ENCODE results near the gene RAB40C. TPM values are rescaled to one million over a fixed set of nuclear protein-coding genes. Genes with fewer than 3 reads are reported as not detected.

Gene RAB40C
- total RNA-seq, 1 experiment from 2014 or later, result 22.5 TPM

- Mint-ChIP-seq H3K36me3 (no peaks in the 10 kb centered on the region), H3K4me1 (peaks cover 19% of the 10 kb centered on the region), H3K27ac (no peak overlapping the region), H3K4me3 (peak overlapping the region; percentile 60), H3K27me3 (ENCODE audit: low read depth) (peaks cover 4% of the 10 kb centered on the region; the same call in 1 of the 2 replicates), H3K9me3 (no peaks in the 10 kb centered on the region)
- ChIA-PET CTCF (interaction anchor here (1.0 to 4.0 kb wide), 7 partner anchors 12 to 108 kb away, joined by 3 to 37 read pairs (median 7); partner anchors contain the start of genes CAPN15 and WDR90), POLR2A (interaction anchor here (0.6 to 1.5 kb wide), 3 partner anchors 12 to 56 kb away, joined by 3 to 7 read pairs (median 3); partner anchors contain the start of gene WDR90)
- no peak for DNase-seq (ENCODE audit: low spot score)
- no peak for ATAC-seq
- TF ChIP-seq NFYB (CRISPR knock-in tag; conservative IDR thresholded peaks at IDR 0.05; ENCODE audit: low read depth) (no peak), RELA (CRISPR knock-in tag; IDR thresholded peaks at IDR 0.05; ENCODE audit: borderline replicate concordance) (peak; percentile 90; the same call in 1 of the 2 replicates), TEAD4 (CRISPR knock-in tag; IDR thresholded peaks at IDR 0.05) (no peak), ATF2 (CRISPR knock-in tag; IDR thresholded peaks at IDR 0.05; ENCODE audit: borderline replicate concordance, low read depth) (0 out of 2 replicates have a peak, but pooled peaks have one; percentile 35), TP53 (CRISPR knock-in tag; IDR thresholded peaks at IDR 0.05) (no peak), E2F1 (CRISPR knock-in tag; IDR thresholded peaks at IDR 0.05) (0 out of 2 replicates have a peak, but pooled peaks have one; percentile 74), PRDM15 (CRISPR knock-in tag; IDR thresholded peaks at IDR 0.05) (0 out of 2 replicates have a peak, but pooled peaks have one; percentile 13), ZNF138 (CRISPR knock-in tag; conservative IDR thresholded peaks at IDR 0.05) (no peak), USF2 (CRISPR knock-in tag; IDR thresholded peaks at IDR 0.05) (no peak), E2F4 (CRISPR knock-in tag; IDR thresholded peaks at IDR 0.05; ENCODE audit: borderline replicate concordance, low read depth) (no peak), ELF4 (CRISPR knock-in tag; IDR thresholded peaks at IDR 0.05; ENCODE audit: low read depth) (peak; percentile 37; the same call in 1 of the 2 replicates), ZNF232 (CRISPR knock-in tag; IDR thresholded peaks at IDR 0.05) (0 out of 2 replicates have a peak, but pooled peaks have one; percentile 23), CDX4 (CRISPR knock-in tag; IDR thresholded peaks at IDR 0.05; ENCODE audit: borderline replicate concordance) (no peak), CREB1 (CRISPR knock-in tag; IDR thresholded peaks at IDR 0.05) (no peak), NR3C1 (CRISPR knock-in tag; conservative IDR thresholded peaks at IDR 0.05; ENCODE audit: low read depth) (no peak), KAT7 (CRISPR knock-in tag; IDR thresholded peaks at IDR 0.05; ENCODE audit: borderline replicate concordance) (peak; percentile 82), JUN (CRISPR knock-in tag; IDR thresholded peaks at IDR 0.05) (no peak; the same call in 1 of the 2 replicates), ESRRA (CRISPR knock-in tag; IDR thresholded peaks at IDR 0.05; ENCODE audit: borderline replicate concordance) (0 out of 2 replicates have a peak, but pooled peaks have one; percentile 27), USF1 (CRISPR knock-in tag; IDR thresholded peaks at IDR 0.05) (no peak; the same call in 1 of the 2 replicates), HMGXB4 (CRISPR knock-in tag; IDR thresholded peaks at IDR 0.05) (0 out of 2 replicates have a peak, but pooled peaks have one; percentile 50), PREB (CRISPR knock-in tag; IDR thresholded peaks at IDR 0.05; ENCODE audit: borderline replicate concordance) (0 out of 2 replicates have a peak, but pooled peaks have one; percentile 39)
Measured at GRCh38 chr16:635573-636205, 45.8 kb downstream of the RAB40C start.

Data from WTC11 (cell line).